Measurements from ENCODE around the gene GIT2. TPM values are rescaled to one million over a fixed set of nuclear protein-coding genes. Genes with fewer than 3 reads are reported as not detected.

Gene GIT2
- total RNA-seq, 1 experiment from 2014 or later, result 21.7 TPM

- Mint-ChIP-seq H3K4me1 (peaks cover 32% of the 10 kb centered on the region), H3K27ac (no peak overlapping the region), H3K4me3 (no peak overlapping the region), H3K36me3 (no peaks in the 10 kb centered on the region), H3K9me3 (no peaks in the 10 kb centered on the region), H3K27me3 (ENCODE audit: low read depth) (peaks cover 47% of the 10 kb centered on the region)
- ATAC-seq (no peak), DNase-seq (ENCODE audit: low spot score) (no peak)
- POLR2A ChIA-PET, result no interaction called here
- CTCF ChIA-PET, result interaction anchor here (0.6 to 1.8 kb wide), 3 partner anchors 38 to 455 kb away, joined by 3 to 5 read pairs (median 3); no protein-coding TSS in a partner anchor
- TF ChIP-seq CREB1 (CRISPR knock-in tag; IDR thresholded peaks at IDR 0.05) (no peak), CBFB (CRISPR knock-in tag; IDR thresholded peaks at IDR 0.05; ENCODE audit: low read depth) (no peak), USF2 (CRISPR knock-in tag; IDR thresholded peaks at IDR 0.05) (no peak), GTF2I (CRISPR knock-in tag; conservative IDR thresholded peaks at IDR 0.05) (no peak), KAT7 (CRISPR knock-in tag; IDR thresholded peaks at IDR 0.05; ENCODE audit: borderline replicate concordance) (no peak), MYBL2 (CRISPR knock-in tag; IDR thresholded peaks at IDR 0.05) (no peak), SMAD4 (CRISPR knock-in tag; IDR thresholded peaks at IDR 0.05) (no peak), JAZF1 (CRISPR knock-in tag; IDR thresholded peaks at IDR 0.05) (no peak), SOX15 (CRISPR knock-in tag; IDR thresholded peaks at IDR 0.05) (no peak), ATF3 (CRISPR knock-in tag; conservative IDR thresholded peaks at IDR 0.05) (no peak), IRF1 (CRISPR knock-in tag; IDR thresholded peaks at IDR 0.05) (no peak), ATF6 (CRISPR knock-in tag; IDR thresholded peaks at IDR 0.05) (no peak), NR1H2 (CRISPR knock-in tag; IDR thresholded peaks at IDR 0.05) (no peak)
- TF ChIP-seq, protein P1, sequence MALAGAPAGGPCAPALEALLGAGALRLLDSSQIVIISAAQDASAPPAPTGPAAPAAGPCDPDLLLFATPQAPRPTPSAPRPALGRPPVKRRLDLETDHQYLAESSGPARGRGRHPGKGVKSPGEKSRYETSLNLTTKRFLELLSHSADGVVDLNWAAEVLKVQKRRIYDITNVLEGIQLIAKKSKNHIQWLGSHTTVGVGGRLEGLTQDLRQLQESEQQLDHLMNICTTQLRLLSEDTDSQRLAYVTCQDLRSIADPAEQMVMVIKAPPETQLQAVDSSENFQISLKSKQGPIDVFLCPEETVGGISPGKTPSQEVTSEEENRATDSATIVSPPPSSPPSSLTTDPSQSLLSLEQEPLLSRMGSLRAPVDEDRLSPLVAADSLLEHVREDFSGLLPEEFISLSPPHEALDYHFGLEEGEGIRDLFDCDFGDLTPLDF (CRISPR knock-in tag; IDR thresholded peaks at IDR 0.05), result no peak
- TF ChIP-seq, protein P2, sequence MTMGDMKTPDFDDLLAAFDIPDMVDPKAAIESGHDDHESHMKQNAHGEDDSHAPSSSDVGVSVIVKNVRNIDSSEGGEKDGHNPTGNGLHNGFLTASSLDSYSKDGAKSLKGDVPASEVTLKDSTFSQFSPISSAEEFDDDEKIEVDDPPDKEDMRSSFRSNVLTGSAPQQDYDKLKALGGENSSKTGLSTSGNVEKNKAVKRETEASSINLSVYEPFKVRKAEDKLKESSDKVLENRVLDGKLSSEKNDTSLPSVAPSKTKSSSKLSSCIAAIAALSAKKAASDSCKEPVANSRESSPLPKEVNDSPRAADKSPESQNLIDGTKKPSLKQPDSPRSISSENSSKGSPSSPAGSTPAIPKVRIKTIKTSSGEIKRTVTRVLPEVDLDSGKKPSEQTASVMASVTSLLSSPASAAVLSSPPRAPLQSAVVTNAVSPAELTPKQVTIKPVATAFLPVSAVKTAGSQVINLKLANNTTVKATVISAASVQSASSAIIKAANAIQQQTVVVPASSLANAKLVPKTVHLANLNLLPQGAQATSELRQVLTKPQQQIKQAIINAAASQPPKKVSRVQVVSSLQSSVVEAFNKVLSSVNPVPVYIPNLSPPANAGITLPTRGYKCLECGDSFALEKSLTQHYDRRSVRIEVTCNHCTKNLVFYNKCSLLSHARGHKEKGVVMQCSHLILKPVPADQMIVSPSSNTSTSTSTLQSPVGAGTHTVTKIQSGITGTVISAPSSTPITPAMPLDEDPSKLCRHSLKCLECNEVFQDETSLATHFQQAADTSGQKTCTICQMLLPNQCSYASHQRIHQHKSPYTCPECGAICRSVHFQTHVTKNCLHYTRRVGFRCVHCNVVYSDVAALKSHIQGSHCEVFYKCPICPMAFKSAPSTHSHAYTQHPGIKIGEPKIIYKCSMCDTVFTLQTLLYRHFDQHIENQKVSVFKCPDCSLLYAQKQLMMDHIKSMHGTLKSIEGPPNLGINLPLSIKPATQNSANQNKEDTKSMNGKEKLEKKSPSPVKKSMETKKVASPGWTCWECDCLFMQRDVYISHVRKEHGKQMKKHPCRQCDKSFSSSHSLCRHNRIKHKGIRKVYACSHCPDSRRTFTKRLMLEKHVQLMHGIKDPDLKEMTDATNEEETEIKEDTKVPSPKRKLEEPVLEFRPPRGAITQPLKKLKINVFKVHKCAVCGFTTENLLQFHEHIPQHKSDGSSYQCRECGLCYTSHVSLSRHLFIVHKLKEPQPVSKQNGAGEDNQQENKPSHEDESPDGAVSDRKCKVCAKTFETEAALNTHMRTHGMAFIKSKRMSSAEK (CRISPR knock-in tag; IDR thresholded peaks at IDR 0.05; ENCODE audit: borderline replicate concordance), result no peak
- TF ChIP-seq, protein P3, sequence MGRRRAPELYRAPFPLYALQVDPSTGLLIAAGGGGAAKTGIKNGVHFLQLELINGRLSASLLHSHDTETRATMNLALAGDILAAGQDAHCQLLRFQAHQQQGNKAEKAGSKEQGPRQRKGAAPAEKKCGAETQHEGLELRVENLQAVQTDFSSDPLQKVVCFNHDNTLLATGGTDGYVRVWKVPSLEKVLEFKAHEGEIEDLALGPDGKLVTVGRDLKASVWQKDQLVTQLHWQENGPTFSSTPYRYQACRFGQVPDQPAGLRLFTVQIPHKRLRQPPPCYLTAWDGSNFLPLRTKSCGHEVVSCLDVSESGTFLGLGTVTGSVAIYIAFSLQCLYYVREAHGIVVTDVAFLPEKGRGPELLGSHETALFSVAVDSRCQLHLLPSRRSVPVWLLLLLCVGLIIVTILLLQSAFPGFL (CRISPR knock-in tag; IDR thresholded peaks at IDR 0.05; ENCODE audit: borderline replicate concordance), result no peak
- TF ChIP-seq, protein P4, sequence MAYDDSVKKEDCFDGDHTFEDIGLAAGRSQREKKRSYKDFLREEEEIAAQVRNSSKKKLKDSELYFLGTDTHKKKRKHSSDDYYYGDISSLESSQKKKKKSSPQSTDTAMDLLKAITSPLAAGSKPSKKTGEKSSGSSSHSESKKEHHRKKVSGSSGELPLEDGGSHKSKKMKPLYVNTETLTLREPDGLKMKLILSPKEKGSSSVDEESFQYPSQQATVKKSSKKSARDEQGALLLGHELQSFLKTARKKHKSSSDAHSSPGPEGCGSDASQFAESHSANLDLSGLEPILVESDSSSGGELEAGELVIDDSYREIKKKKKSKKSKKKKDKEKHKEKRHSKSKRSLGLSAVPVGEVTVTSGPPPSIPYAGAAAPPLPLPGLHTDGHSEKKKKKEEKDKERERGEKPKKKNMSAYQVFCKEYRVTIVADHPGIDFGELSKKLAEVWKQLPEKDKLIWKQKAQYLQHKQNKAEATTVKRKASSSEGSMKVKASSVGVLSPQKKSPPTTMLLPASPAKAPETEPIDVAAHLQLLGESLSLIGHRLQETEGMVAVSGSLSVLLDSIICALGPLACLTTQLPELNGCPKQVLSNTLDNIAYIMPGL (CRISPR knock-in tag; IDR thresholded peaks at IDR 0.05), result no peak
- TF ChIP-seq, protein P5, sequence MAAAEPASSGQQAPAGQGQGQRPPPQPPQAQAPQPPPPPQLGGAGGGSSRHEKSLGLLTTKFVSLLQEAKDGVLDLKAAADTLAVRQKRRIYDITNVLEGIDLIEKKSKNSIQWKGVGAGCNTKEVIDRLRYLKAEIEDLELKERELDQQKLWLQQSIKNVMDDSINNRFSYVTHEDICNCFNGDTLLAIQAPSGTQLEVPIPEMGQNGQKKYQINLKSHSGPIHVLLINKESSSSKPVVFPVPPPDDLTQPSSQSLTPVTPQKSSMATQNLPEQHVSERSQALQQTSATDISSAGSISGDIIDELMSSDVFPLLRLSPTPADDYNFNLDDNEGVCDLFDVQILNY (CRISPR knock-in tag; IDR thresholded peaks at IDR 0.05), result no peak
Observed at GRCh38 chr12:109883461-109883860, 112.7 kb downstream of the GIT2 start.

All from WTC11 (cell line).